Effector memory CD4-positive, alpha-beta T cell (primary cell): ENCODE results near the gene CCDC69.

ENCODE experiments used
- DNase-seq, 3 donors: peaks; one replicate each; pipeline ENCODE4 v3.0.0-alpha.2; 2020
- H3K27ac ChIP-seq: 2 replicates; pipeline ENCODE4 v1.7.0; 2013; ENCODE audit warnings: mild to moderate bottlenecking, low read length, moderate library complexity; ENCODE audit not compliant: insufficient read depth, poor library complexity, severe bottlenecking
- H3K27me3 ChIP-seq: replicated peaks from 2 replicates; pipeline ENCODE4 v1.7.0; 2013; ENCODE audit warnings: mild to moderate bottlenecking, low read length; ENCODE audit not compliant: insufficient read depth, control insufficient read depth, poor library complexity, severe bottlenecking
- H3K36me3 ChIP-seq: 2 replicates; pipeline ENCODE4 v1.7.0; 2013; ENCODE audit warnings: mild to moderate bottlenecking, low read length, moderate library complexity; ENCODE audit not compliant: control insufficient read depth, insufficient read depth
- H3K4me1 ChIP-seq: 2 replicates; pipeline ENCODE4 v1.7.0; 2013; ENCODE audit warnings: low read length, mild to moderate bottlenecking; ENCODE audit not compliant: control insufficient read depth, insufficient read depth, poor library complexity, severe bottlenecking
- H3K4me3 ChIP-seq: 2 replicates; pipeline ENCODE4 v1.7.0; 2013; ENCODE audit warnings: low read length, low read depth, mild to moderate bottlenecking; ENCODE audit not compliant: insufficient read depth, poor library complexity, severe bottlenecking
- H3K9me3 ChIP-seq: 2 replicates; pipeline ENCODE4 v1.7.0; 2013; ENCODE audit warnings: mild to moderate bottlenecking, low read length, moderate library complexity; ENCODE audit not compliant: control insufficient read depth

Gene CCDC69

GRCh38 chr5:151156507-151157420 is 67.1 kb downstream of the CCDC69 start:
- Histone ChIP-seq H3K27ac (peak overlapping the region; percentile 84), H3K9me3 (no peaks in the 10 kb centered on the region), H3K4me1 (peaks cover 55% of the 10 kb centered on the region), H3K27me3 (no peaks in the 10 kb centered on the region), H3K36me3 (no peaks in the 10 kb centered on the region), H3K4me3 (peak overlapping the region; percentile 89)
- no peak for DNase-seq

GRCh38 chr5:151155775-151156506 is 68.0 kb downstream of the CCDC69 start:
- H3K4me1 ChIP-seq, result peaks cover 63% of the 10 kb centered on the region
- DNase-seq, result no peak
- no peaks in the 10 kb centered on the region for H3K36me3 ChIP-seq
- H3K27me3 ChIP-seq, result no peaks in the 10 kb centered on the region
- H3K9me3 ChIP-seq, result no peaks in the 10 kb centered on the region
- H3K4me3 ChIP-seq, result peak overlapping the region; percentile 89
- H3K27ac ChIP-seq, result peak overlapping the region; percentile 84

- no peaks in the 10 kb centered on the region for H3K27me3 ChIP-seq
- H3K36me3 ChIP-seq, result no peaks in the 10 kb centered on the region
- peak overlapping the region; percentile 89 for H3K4me3 ChIP-seq
- peak overlapping the region; percentile 84 for H3K27ac ChIP-seq
- H3K9me3 ChIP-seq, result no peaks in the 10 kb centered on the region
- DNase-seq, result peak; percentile 47 to 54 (median 53)
- peaks cover 71% of the 10 kb centered on the region for H3K4me1 ChIP-seq
These were observed 68.7 kb downstream of the CCDC69 start for GRCh38 chr5:151154931-151155774.

GRCh38 chr5:151153766-151154272 is 70.1 kb downstream of the CCDC69 start:
- DNase-seq, result no peak
- H3K4me3 ChIP-seq, result no peak overlapping the region

GRCh38 chr5:151153300-151153699 is 70.6 kb downstream of the CCDC69 start:
- Histone ChIP-seq H3K36me3 (no peaks in the 10 kb centered on the region), H3K27me3 (no peaks in the 10 kb centered on the region), H3K4me3 (no peak overlapping the region), H3K27ac (peak overlapping the region; percentile 84), H3K9me3 (no peaks in the 10 kb centered on the region), H3K4me1 (peaks cover 86% of the 10 kb centered on the region)
- no peak for DNase-seq

More at GRCh38 chr5:151153766-151154272, 70.1 kb downstream of the CCDC69 start:
- Histone ChIP-seq H3K4me1 (peaks cover 84% of the 10 kb centered on the region), H3K27ac (peak overlapping the region; percentile 84), H3K27me3 (no peaks in the 10 kb centered on the region), H3K9me3 (no peaks in the 10 kb centered on the region), H3K36me3 (no peaks in the 10 kb centered on the region)

GRCh38 chr5:151151793-151152192 is 72.1 kb downstream of the CCDC69 start:
- peaks cover 95% of the 10 kb centered on the region for H3K4me1 ChIP-seq
- DNase-seq, result no peak
- peak overlapping the region; percentile 84 for H3K27ac ChIP-seq
- no peaks in the 10 kb centered on the region for H3K27me3 ChIP-seq
- no peaks in the 10 kb centered on the region for H3K9me3 ChIP-seq
- H3K4me3 ChIP-seq, result peak overlapping the region; percentile 29
- H3K36me3 ChIP-seq, result peaks cover 11% of the 10 kb centered on the region

- Histone ChIP-seq H3K36me3 (peaks cover 12% of the 10 kb centered on the region), H3K4me1 (peaks cover 100% of the 10 kb centered on the region), H3K4me3 (peak overlapping the region; percentile 29), H3K9me3 (no peaks in the 10 kb centered on the region), H3K27me3 (no peaks in the 10 kb centered on the region), H3K27ac (peak overlapping the region; percentile 84)
- no peak for DNase-seq
These were observed 72.6 kb downstream of the CCDC69 start for GRCh38 chr5:151151263-151151660.

- Histone ChIP-seq H3K4me3 (peak overlapping the region; percentile 29), H3K36me3 (peaks cover 18% of the 10 kb centered on the region), H3K27me3 (no peaks in the 10 kb centered on the region), H3K4me1 (peaks cover 100% of the 10 kb centered on the region), H3K27ac (peak overlapping the region; percentile 84), H3K9me3 (no peaks in the 10 kb centered on the region)
- DNase-seq, result peak; percentile 46 to 75 (median 58)
These were observed 73.2 kb downstream of the CCDC69 start for GRCh38 chr5:151150471-151151262.

GRCh38 chr5:151148583-151148982 is 75.3 kb downstream of the CCDC69 start:
- Histone ChIP-seq H3K36me3 (peaks cover 30% of the 10 kb centered on the region), H3K4me3 (no peak overlapping the region), H3K27ac (peak overlapping the region; percentile 84), H3K4me1 (peaks cover 100% of the 10 kb centered on the region), H3K9me3 (no peaks in the 10 kb centered on the region), H3K27me3 (no peaks in the 10 kb centered on the region)
- DNase-seq, result no peak
